Epithelial cell of esophagus (primary cell): ENCODE measurements around the gene LRPAP1.

Experiments
- DNase-seq: peaks from one replicate; pipeline ENCODE4 v3.0.0; 2010; ENCODE audit warnings: low read depth
- H3K4me3 ChIP-seq: 2 replicates; pipeline ENCODE4 v1.5.1; 2011; ENCODE audit warnings: mild to moderate bottlenecking, low read length, control low read depth
- CTCF ChIP-seq: IDR thresholded peaks from 2 replicates; pipeline ENCODE4 v1.5.1; 2011; ENCODE audit warnings: low read depth, mild to moderate bottlenecking, low read length, control low read depth, inconsistent platforms; ENCODE audit not compliant: insufficient read depth; ENCODE audit errors: missing control alignments

The LRPAP1 gene

GRCh38 chr4:3497523-3498389 lies 34.5 kb downstream of the LRPAP1 start:
- H3K4me3 ChIP-seq = no peak overlapping the region
- no peak for DNase-seq
- TF ChIP-seq CTCF = no peak

DNA sequence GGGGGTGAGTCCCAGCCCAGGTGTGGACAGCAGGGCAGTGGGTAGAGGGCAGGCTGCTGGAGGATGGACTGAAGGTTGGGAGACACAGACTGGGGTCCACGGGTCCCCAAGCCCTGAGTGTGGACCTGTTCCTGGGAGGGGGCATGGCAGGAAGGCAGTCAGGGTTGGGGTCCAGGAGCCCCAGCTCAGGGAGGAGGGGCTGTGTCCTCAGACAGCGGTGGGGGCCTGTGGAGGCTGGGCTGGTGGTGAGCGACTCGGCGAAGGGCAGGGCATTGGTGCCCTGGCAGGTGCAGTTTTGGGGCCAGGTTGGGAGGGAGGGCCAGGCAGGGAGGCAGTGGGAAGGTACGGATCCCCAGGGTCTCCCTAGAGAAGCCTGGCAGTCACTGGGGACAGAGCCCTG lies 35.1 kb downstream of the LRPAP1 start:
- H3K4me3 ChIP-seq = no peak overlapping the region

DNA sequence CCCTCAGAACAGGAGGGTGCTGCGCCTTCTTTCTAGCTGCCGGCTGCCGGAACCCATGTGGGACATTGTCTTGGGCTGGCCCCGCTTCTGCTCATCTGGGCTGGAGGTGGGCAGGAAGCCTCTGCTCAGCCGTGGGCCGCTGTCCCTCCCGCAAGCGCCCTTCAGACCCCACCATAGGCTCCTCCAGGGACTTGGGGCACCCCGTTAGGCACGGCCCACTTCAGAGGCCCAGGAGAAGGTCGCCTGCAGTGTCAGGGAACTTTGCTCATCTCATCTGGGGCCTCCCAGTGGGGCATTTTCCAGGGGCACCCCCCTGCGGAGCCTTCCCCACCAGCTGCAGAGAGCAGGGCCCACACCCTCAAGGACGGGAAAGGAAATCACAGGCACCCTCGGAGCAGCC lies 36.2 kb downstream of the LRPAP1 start:
- no peak overlapping the region for H3K4me3 ChIP-seq
- no peak for DNase-seq
- no peak for TF ChIP-seq CTCF

More for the DNA sequence above, 35.1 kb downstream of the LRPAP1 start:
- TF ChIP-seq CTCF = no peak
- no peak for DNase-seq

DNA sequence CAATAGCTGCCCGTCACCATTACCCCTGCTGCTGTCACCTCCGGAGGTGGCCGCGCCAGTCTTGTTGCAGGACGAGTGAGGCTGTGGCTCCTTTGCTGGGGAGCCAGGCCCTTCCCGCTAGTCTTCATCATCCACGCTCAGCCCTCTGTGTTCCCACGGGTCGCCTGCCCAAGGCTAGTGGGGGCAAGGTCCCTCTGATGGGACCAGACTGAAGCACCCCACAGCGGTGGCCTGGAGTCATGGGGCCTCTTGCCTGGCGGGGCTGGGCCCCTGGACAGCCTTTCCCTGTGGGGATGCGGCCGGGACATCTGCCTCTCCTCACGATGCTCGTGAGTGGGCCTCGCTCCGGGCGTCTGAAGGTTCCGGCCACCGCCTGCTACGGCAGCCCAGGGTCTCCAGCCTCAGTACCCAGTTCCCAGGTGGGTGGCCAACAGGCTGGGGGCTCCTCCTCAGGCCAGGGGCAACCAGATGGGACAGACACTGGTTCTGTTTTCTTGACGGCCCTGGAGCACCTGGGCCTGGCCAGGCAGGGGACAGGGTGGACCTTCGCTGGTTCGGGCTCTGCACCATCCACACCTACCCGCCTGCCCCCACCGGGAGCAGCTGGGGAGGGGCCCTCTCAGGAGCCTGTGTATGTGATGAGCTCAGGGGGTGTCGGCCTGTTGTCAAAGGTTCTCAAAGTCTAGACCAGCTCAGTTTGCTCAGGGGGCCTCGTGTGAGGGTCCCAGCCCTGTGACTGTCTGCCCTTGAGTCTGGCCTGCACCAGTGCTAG lies 36.8 kb downstream of the LRPAP1 start:
- no peak overlapping the region for H3K4me3 ChIP-seq
- DNase-seq = no peak
- TF ChIP-seq CTCF = no peak

- no peak for TF ChIP-seq CTCF
- DNase-seq = no peak
- H3K4me3 ChIP-seq = no peak overlapping the region
Measured at GRCh38 chr4:3494462-3494871, 37.8 kb downstream of the LRPAP1 start.

DNA sequence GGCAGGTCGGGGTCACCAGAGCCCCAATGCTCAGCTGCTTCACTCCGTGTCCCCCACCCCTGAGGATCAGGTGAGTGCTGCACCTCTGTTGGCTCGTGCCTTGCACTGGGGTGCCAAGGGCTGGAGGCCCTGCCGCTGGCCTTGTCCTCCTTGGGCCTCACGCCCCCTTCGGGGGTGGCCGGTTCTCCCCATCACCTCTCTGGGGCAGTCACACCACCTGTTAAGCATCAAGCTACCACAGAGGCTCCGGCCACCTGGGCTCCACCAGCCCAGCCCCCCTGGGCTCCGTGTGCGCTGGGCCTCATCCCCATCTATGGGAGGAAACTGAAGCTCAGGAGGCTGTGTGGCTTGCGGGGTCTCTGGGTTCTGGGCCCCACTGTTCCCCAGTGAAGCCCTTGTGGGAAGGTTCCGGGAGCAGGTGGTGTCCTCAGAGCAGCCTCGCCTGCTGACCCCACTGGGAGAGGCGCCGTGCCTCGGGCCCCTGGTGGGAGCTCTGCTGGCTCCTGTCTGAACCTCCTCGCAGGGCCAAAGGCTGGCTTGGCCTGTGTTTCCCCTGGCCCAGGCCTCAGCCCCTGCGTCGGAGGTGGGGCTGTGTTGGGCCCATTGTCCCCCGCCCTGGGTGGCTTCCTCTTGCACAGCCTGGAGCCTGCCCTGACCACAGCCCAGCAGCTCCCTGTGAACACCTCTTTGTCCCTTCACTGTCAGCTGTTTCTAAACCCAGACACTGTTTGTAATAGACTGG lies 38.3 kb downstream of the LRPAP1 start:
- no peak overlapping the region for H3K4me3 ChIP-seq
- DNase-seq = no peak
- TF ChIP-seq CTCF = no peak
